Pons (tissue), 1 donor: ENCODE data around the gene TRMU.
"Not testable (repeated sequence)": the region's sequence is repeated elsewhere in the genome, so short reads cannot be mapped to it uniquely, and the experiment has no call there.

Experiments used
- DNase-seq: peaks from one replicate; pipeline ENCODE4 v3.0.0-alpha.2; 2016; ENCODE audit warnings: low spot score

The TRMU gene

GRCh38 chr22:46299101-46299500 lies 36.4 kb upstream of the TRMU start:
- DNase-seq = no peak

- no peak for DNase-seq
These were observed 35.0 kb upstream of the TRMU start for GRCh38 chr22:46300491-46300890.

GRCh38 chr22:46303347-46303965 lies 32.1 kb upstream of the TRMU start:
- no peak for DNase-seq

GRCh38 chr22:46308283-46308988 lies 27.1 kb upstream of the TRMU start:
- DNase-seq = no peak

GRCh38 chr22:46309526-46310085 lies 25.9 kb upstream of the TRMU start:
- DNase-seq = no peak

GRCh38 chr22:46312056-46312455 lies 23.5 kb upstream of the TRMU start:
- DNase-seq = no peak

- DNase-seq = not testable (repeated sequence)
These were observed 22.7 kb upstream of the TRMU start for GRCh38 chr22:46312848-46313247.

GRCh38 chr22:46315976-46316375 lies 19.5 kb upstream of the TRMU start:
- no peak for DNase-seq

GRCh38 chr22:46317646-46318045 lies 17.9 kb upstream of the TRMU start:
- DNase-seq = no peak

- DNase-seq = no peak
These were observed 16.9 kb upstream of the TRMU start for GRCh38 chr22:46318576-46318975.

- no peak for DNase-seq
These were observed 16.2 kb upstream of the TRMU start for GRCh38 chr22:46319319-46319718.

- no peak for DNase-seq
These were observed 15.3 kb upstream of the TRMU start for GRCh38 chr22:46320166-46320710.

GRCh38 chr22:46320716-46321386 lies 14.7 kb upstream of the TRMU start:
- no peak for DNase-seq

- no peak for DNase-seq
These were observed 12.8 kb upstream of the TRMU start for GRCh38 chr22:46322711-46323110.

- DNase-seq = no peak
These were observed 12.4 kb upstream of the TRMU start for GRCh38 chr22:46323162-46323561.

GRCh38 chr22:46326066-46326680 lies 9.3 kb upstream of the TRMU start:
- no peak for DNase-seq

- DNase-seq = no peak
These were observed 7.6 kb upstream of the TRMU start for GRCh38 chr22:46327691-46328465.

GRCh38 chr22:46328797-46329196 lies 6.7 kb upstream of the TRMU start:
- no peak for DNase-seq

- no peak for DNase-seq
These were observed 5.9 kb upstream of the TRMU start for GRCh38 chr22:46329616-46330015.

GRCh38 chr22:46330426-46330825 lies 5.1 kb upstream of the TRMU start:
- DNase-seq = no peak

- DNase-seq = no peak
These were observed 4.0 kb upstream of the TRMU start for GRCh38 chr22:46331496-46331895.
